GM23338 (cell line): ENCODE measurements around the gene CPAMD8. TPM values are rescaled to one million over a fixed set of nuclear protein-coding genes. Genes with fewer than 3 reads are reported as not detected.

ENCODE experiments used
- ATAC-seq: fragments of 200-7000 bp; cut with Tn5 transposase; 3 replicates; pipeline ENCODE4 v1.9.1; 2020
- DNase-seq: peaks from one replicate; pipeline ENCODE4 v3.0.0-alpha.2; 2015; ENCODE audit warnings: low spot score
- H2AFZ ChIP-seq: fragments of 200-600 bp; sonication (generic); 2 replicates; pipeline ENCODE4 v1.8.0; 2016; ENCODE audit warnings: antibody characterized with exemption, mild to moderate bottlenecking, moderate library complexity
- H3F3A ChIP-seq: fragments of 200-600 bp; sonication (generic); replicated peaks from 2 replicates; pipeline ENCODE4 v1.8.0; 2017; ENCODE audit warnings: antibody characterized with exemption, mixed run types, low read depth
- H3K27ac ChIP-seq: fragments of 200-600 bp; sonication (generic); 2 replicates; pipeline ENCODE4 v1.6.1; 2016; ENCODE audit warnings: low read depth
- H3K27me3 ChIP-seq: fragments of 200-600 bp; sonication (generic); 2 replicates; pipeline ENCODE4 v1.8.0; 2016; ENCODE audit warnings: mild to moderate bottlenecking, mixed run types, moderate library complexity; ENCODE audit not compliant: insufficient read depth
- H3K36me3 ChIP-seq: fragments of 200-600 bp; sonication (generic); 2 replicates; pipeline ENCODE4 v1.8.0; 2016; ENCODE audit warnings: mild to moderate bottlenecking; ENCODE audit not compliant: insufficient read depth
- H3K4me1 ChIP-seq: fragments of 200-600 bp; sonication (generic); 2 replicates; pipeline ENCODE4 v1.8.0; 2016; ENCODE audit warnings: mild to moderate bottlenecking, moderate library complexity; ENCODE audit not compliant: insufficient read depth
- H3K4me2 ChIP-seq: fragments of 200-600 bp; sonication (generic); 2 replicates; pipeline ENCODE4 v1.7.1; 2017; ENCODE audit warnings: mixed run types
- H3K4me3 ChIP-seq: fragments of 200-600 bp; sonication (generic); 2 replicates; pipeline ENCODE4 v1.6.1; 2016; ENCODE audit warnings: mixed run types
- H3K79me2 ChIP-seq: fragments of 200-600 bp; sonication (generic); replicated peaks from 2 replicates; pipeline ENCODE4 v1.8.0; 2017; ENCODE audit warnings: mild to moderate bottlenecking; ENCODE audit not compliant: insufficient read depth
- H3K9me2 ChIP-seq: fragments of 200-600 bp; sonication (generic); 2 replicates; pipeline ENCODE4 v1.8.0; 2017; ENCODE audit not compliant: insufficient read depth
- H4K20me1 ChIP-seq: fragments of 200-600 bp; sonication (generic); replicated peaks from 2 replicates; pipeline ENCODE4 v1.8.0; 2017; ENCODE audit warnings: mild to moderate bottlenecking; ENCODE audit not compliant: insufficient read depth
- H3K27ac Mint-ChIP-seq: 2 replicates; pipeline ENCODE4 v1.8.0; 2020; ENCODE audit warnings: inconsistent platforms, mild to moderate bottlenecking, moderate library complexity, mixed read lengths
- H3K27me3 Mint-ChIP-seq: 3 replicates; pipeline ENCODE4 v1.8.0; 2022; ENCODE audit warnings: low read depth, mild to moderate bottlenecking, moderate library complexity, mixed read lengths, inconsistent platforms; ENCODE audit not compliant: insufficient read depth, poor library complexity
- H3K36me3 Mint-ChIP-seq: 3 replicates; pipeline ENCODE4 v1.8.0; 2021; ENCODE audit warnings: low read depth, mild to moderate bottlenecking, inconsistent platforms, moderate library complexity, mixed read lengths
- H3K4me1 Mint-ChIP-seq: 3 replicates; pipeline ENCODE4 v1.8.0; 2020; ENCODE audit warnings: mild to moderate bottlenecking, inconsistent platforms, mixed read lengths
- H3K4me3 Mint-ChIP-seq: 3 replicates; pipeline ENCODE4 v1.8.0; 2021; ENCODE audit warnings: moderate library complexity, mild to moderate bottlenecking, inconsistent platforms, mixed read lengths
- H3K9me3 Mint-ChIP-seq: 3 replicates; pipeline ENCODE4 v1.8.0; 2020; ENCODE audit warnings: moderate library complexity, mild to moderate bottlenecking, inconsistent platforms, mixed read lengths
- CREB1 ChIP-seq: fragments of 250-450 bp; sonication (Bioruptor Pico); IDR thresholded peaks from 2 replicates; pipeline ENCODE4 v1.5.0; 2020; ENCODE audit warnings: low read depth, mild to moderate bottlenecking, moderate library complexity
- CTCF ChIP-seq, 2 experiments: fragments of 200-600 bp in 1 of 2; sonication (generic) in 1 of 2; conservative IDR thresholded peaks; 2 replicates each; pipeline versions ENCODE4 v1.5.1 to v1.6.1; 2016 to 2017; ENCODE audit warnings: antibody characterized with exemption in 2 of 2, low read depth in 2 of 2, mild to moderate bottlenecking in 2 of 2, moderate library complexity in 1 of 2
- ETS1 ChIP-seq: IDR thresholded peaks from 2 replicates; pipeline ENCODE4 v1.6.1; 2016; ENCODE audit warnings: antibody characterized with exemption
- POLR2AphosphoS5 ChIP-seq: IDR thresholded peaks from 2 replicates; pipeline ENCODE4 v1.6.1; 2016; ENCODE audit warnings: antibody characterized with exemption, low read depth
- REST ChIP-seq: IDR thresholded peaks from one replicate; pipeline ENCODE4 v1.6.1; 2018; ENCODE audit warnings: antibody characterized with exemption; ENCODE audit not compliant: unreplicated experiment
- STAT1 ChIP-seq: IDR thresholded peaks from one replicate; pipeline ENCODE4 v1.6.1; 2016; ENCODE audit warnings: antibody characterized with exemption; ENCODE audit not compliant: unreplicated experiment
- ZNF331 ChIP-seq: fragments of 250-450 bp; sonication (Bioruptor Pico); IDR thresholded peaks from 2 replicates; pipeline ENCODE4 v1.5.0; 2020; ENCODE audit warnings: low read depth, mild to moderate bottlenecking, moderate library complexity
- ZNF462 ChIP-seq: fragments of 250-450 bp; sonication (Bioruptor Pico); IDR thresholded peaks from 2 replicates; pipeline ENCODE4 v1.5.0; 2020; ENCODE audit warnings: mild to moderate bottlenecking, moderate library complexity
- polyA plus RNA-seq: library from polyadenylated mRNA; unstranded; fragments of >200 nt; fragmentation: Nextera tagmentation; extraction: Ambion mirVana; gene quantifications from 2 replicates; pipeline ENCODE4 v1.2.1, GENCODE V29; 2016
- total RNA-seq: library from RNA; depleted of rRNA; stranded (reverse); fragments of >200 nt; shearing (Covaris generic); gene quantifications from 2 replicates; pipeline ENCODE4 v1.2.3, GENCODE V29; 2014

Gene CPAMD8
- total and polyA plus RNA-seq, 2 experiments from 2014 or later = 4.4 to 11.8 TPM

GRCh38 chr19:17041976-17042375 lies 15.4 kb upstream of the CPAMD8 start:
- Mint-ChIP-seq H3K9me3 (peaks cover 3% of the 10 kb centered on the region; the same call in 1 of the 3 replicates), H3K4me1 (peaks cover 4% of the 10 kb centered on the region; the same call in 2 of the 3 replicates), H3K27ac (no peak overlapping the region), H3K4me3 (no peak overlapping the region), H3K27me3 (peaks cover 10% of the 10 kb centered on the region), H3K36me3 (no peaks in the 10 kb centered on the region)
- ATAC-seq = no peak
- Histone ChIP-seq H3K27me3 (no peaks in the 10 kb centered on the region), H4K20me1 (no peaks in the 10 kb centered on the region; the same call in 1 of the 2 replicates), H3K27ac (0 out of 2 replicates have a peak overlapping the region, but pooled peaks have one; percentile 39), H3F3A (no peaks in the 10 kb centered on the region), H3K4me1 (no peaks in the 10 kb centered on the region), H3K9me2 (no peaks in the 10 kb centered on the region), H3K79me2 (no peaks in the 10 kb centered on the region), H2AFZ (no peak overlapping the region), H3K4me2 (no peak overlapping the region), H3K4me3 (no peak overlapping the region), H3K36me3 (no peaks in the 10 kb centered on the region)
- no peak for DNase-seq
- no peak for TF ChIP-seq CREB1 (CRISPR knock-in tag)
- no peak for TF ChIP-seq STAT1
- no peak for TF ChIP-seq CTCF (conservative IDR thresholded peaks at IDR 0.05; ENCODE audit: low read depth in 2 of 2)
- TF ChIP-seq POLR2AphosphoS5 = no peak
- no peak for TF ChIP-seq ZNF462 (CRISPR knock-in tag)
- no peak for TF ChIP-seq ZNF331 (CRISPR knock-in tag)
- TF ChIP-seq REST = no peak
- no peak for TF ChIP-seq ETS1
